NCI-H460 (cell line): ENCODE data around the gene SMYD4. TPM values are rescaled to one million over a fixed set of nuclear protein-coding genes. Genes with fewer than 3 reads are reported as not detected.
"Not testable (repeated sequence)": the region's sequence is repeated elsewhere in the genome, so short reads cannot be mapped to it uniquely, and the experiment has no call there.

Experiments
- DNase-seq: peaks from one replicate; pipeline ENCODE4 v3.0.0-alpha.2; 2016; ENCODE audit warnings: low read depth; ENCODE audit errors: extremely low read depth
- total RNA-seq: library from RNA; depleted of rRNA; stranded (reverse); fragments of >200 nt; shearing (Covaris generic); gene quantifications from 2 replicates; pipeline ENCODE4 v1.2.3, GENCODE V29; 2014

The SMYD4 gene
- total RNA-seq, 1 experiment from 2014 or later, result 6.5 TPM

DNA sequence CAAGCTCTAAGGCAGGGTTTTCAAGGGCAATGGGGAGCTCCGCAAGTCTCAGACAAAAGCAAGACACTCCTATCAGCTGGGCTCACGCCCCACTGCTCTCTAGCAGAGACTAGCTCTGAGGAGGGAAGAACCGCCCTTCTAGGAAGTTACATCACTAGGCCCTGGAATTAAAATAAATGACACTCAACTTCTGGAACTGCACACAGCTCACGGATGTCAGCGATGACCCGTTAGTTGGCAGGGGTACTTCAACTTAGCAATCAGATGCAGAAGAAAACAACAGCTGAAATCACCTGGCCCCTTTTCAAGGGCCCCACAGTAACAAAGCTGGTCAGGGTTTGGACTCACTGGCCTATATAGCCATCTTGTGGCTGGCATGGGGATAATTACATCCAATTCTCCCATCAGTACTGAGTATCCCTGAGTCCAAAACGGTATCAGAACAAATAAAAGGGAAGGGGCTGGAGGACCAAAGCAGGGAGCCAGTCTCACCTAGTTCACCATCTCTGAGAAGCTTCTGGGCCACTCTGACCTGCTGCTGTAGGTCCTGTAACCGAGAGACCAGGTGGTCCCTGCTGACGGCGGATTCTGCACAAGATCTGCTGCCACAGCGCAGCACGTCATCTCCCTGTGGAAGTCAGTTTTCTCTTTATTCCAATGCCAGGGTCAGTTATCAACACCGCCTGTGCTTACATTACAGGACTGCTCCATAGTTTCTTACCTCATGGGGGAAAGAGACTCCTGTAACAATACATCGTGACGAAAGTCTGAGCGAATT lies 45.7 kb downstream of the SMYD4 start:
- DNase-seq, result peak; percentile 26

DNA sequence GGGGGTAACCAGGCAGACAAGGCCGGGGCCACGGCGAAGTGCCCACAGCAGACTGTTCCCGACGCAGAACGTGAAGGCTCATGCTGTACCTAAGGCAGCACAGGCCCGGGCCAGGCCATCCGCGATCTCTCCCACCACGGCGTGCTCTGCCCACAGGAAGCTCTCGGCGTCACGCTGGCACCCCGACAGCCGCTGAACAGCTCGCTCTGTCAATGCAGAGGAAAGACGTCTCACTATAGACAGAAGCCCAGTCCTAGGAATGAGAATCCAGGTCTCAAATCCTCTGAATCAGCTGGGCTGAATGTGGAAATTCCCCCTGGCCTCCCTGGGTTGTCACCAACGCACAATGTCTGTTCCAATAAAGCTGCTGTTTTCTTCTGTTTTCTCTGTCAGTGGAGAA lies 46.4 kb downstream of the SMYD4 start:
- no peak for DNase-seq

DNA sequence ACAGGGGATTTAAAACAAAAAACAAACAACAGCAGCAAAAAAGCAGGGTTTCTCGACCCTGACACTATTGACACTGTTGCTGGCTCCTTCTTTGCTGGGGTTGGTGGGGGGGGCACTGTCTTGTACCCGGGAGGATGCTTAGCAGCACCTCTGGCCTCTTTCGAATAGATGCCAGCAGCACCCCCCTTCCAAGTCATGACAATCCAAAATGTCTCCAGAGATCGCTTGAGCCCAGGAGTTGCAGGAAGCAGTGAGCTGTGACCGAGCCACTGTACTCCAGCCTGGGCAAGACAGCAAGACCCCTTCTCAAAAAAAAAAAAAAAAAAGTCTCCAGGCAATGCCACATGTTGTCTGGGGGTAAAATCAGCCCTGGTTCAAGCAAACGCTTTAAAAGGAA lies 47.5 kb downstream of the SMYD4 start:
- DNase-seq, result no peak

DNA sequence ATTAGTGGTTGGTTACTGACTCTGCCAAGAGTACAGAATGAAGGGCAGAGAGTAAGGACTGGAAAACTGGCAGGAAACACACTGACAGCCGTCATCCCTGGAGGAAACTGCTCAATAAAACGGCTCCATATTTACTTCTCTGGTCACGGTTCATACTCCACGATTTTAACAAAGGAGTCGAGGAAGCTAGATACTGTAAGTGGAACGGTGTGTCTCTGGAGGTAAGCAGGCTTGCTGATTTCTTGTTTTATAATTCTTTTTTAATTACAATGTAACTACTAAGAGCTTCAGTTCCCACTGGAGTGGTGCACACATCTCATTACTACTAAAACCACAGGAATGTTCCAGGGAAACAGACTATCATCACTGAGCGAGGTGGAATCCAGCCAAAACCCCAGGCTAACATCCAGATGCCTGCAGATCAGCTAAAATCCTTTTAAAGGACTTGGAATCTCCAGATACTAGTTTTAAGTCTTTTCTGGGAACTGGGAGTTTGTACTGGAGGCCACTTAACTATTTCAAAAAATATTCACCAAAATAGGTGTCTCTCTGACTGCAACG lies 50.1 kb downstream of the SMYD4 start:
- no peak for DNase-seq

DNA sequence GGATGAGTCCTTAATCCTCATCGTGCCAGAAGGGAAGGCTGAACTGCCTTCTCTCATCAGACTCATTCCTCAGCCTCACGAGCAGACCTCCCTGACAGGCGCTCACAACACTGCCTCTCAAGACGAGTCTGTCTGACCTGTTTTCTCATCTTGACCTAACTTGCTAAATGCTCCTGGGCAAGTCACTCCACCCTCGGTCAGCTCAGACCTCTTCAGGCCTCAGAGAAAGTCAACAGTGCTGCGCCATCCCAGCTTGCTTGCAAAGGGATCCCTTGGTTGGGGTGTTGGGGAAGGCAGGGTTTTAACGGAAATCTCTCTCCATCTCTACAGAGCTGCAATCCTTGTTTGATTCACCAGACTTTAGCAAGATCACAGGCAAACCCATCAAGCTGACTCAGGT lies 52.8 kb downstream of the SMYD4 start:
- no peak for DNase-seq

DNA sequence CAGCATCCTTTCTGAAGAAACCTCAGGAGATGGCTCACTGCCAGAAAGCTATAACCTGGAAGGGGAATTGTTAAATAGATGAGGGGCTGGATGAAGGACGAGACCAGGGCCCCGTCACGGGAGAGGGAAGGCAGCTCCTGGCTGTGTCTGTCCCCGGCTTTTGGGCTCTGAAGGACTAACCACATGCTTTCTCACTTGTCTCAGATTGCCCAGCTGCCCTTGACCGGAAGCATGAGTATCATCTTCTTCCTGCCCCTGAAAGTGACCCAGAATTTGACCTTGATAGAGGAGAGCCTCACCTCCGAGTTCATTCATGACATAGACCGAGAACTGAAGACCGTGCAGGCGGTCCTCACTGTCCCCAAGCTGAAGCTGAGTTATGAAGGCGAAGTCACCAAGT lies 53.4 kb downstream of the SMYD4 start:
- no peak for DNase-seq

DNA sequence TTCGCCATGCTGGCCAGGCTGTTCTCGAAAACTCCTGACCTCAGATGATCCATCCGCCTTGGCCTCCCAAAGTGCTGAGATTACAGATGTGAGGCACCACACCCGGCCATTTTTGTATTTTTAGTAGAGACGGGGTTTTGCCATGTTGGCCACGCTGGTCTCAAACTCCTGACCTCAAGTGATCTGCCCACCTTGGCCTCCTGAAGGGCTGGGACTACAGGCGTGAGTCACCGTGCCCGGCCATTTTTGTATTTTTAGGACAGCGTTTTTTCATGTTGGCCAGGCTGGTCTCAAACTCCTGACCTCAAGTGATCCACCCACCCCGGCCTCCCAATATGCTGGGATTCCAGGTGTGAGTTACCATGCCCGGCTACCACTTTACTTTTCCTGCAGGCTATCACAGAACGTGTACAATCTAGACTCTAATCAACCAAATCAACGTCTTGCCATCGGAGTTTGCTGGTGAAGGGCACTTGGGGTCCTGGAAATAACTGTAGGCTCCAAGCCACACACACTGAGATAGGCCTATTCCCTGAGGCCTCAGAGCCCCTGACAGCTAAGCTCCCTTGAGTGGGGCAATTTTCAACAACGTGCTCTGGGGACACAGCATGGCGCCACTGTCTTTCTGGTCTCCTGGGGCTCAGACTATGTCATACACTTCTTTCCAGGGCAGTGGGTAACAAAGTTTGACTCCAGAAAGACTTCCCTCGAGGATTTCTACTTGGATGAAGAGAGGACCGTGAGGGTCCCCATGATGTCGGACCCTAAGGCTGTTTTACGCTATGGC lies 55.1 kb downstream of the SMYD4 start:
- DNase-seq, result no peak

GRCh38 chr17:1773696-1774181 lies 56.0 kb downstream of the SMYD4 start:
- DNase-seq, result no peak

GRCh38 chr17:1773000-1773695 lies 56.6 kb downstream of the SMYD4 start:
- not testable (repeated sequence) for DNase-seq

GRCh38 chr17:1769822-1770477 lies 59.8 kb downstream of the SMYD4 start:
- no peak for DNase-seq

GRCh38 chr17:1767358-1767757 lies 62.3 kb downstream of the SMYD4 start:
- DNase-seq, result no peak

GRCh38 chr17:1766382-1767135 lies 63.1 kb downstream of the SMYD4 start:
- no peak for DNase-seq

- DNase-seq, result no peak
These were observed 64.1 kb downstream of the SMYD4 start for GRCh38 chr17:1765576-1765975.

DNA sequence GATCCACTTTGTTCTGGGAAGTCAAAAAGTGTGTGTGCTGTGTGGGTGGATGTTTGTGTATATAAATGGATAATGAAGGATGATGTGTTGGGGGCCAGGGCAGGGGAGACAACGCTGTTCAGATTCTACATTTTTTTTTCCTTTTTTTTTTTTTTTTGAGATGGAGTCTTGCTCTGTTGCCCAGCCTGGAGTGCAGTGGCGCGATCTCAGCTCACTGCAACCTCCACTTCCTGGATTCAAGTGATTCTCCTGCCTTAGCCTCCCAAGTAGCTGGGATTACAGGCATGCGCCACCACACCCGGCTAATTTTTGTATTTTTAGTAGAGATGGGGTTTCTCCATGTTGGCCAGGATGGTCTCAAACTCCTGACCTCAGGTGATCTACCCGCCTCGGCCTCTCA lies 65.0 kb downstream of the SMYD4 start:
- DNase-seq, result not testable (repeated sequence)

DNA sequence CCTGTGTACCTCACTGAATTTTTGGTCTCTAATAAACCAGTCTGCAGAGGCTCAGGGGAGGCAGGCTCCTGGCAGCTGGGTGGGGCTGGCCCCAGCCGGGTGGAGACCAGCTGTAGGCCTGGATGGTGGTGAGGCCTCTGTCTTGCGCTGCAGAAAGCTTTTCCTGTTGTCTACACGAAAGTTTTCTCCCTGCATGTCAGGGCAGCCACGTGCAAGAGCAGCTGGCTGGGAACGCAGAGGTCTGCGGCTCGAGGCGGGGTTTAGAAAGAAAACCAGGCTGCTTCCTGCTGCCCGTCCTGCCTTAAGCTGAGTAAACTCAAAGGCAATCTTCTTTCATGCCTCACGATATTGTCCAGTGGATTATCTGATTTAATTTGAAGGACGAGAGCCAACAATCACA lies 65.4 kb downstream of the SMYD4 start:
- DNase-seq, result no peak

DNA sequence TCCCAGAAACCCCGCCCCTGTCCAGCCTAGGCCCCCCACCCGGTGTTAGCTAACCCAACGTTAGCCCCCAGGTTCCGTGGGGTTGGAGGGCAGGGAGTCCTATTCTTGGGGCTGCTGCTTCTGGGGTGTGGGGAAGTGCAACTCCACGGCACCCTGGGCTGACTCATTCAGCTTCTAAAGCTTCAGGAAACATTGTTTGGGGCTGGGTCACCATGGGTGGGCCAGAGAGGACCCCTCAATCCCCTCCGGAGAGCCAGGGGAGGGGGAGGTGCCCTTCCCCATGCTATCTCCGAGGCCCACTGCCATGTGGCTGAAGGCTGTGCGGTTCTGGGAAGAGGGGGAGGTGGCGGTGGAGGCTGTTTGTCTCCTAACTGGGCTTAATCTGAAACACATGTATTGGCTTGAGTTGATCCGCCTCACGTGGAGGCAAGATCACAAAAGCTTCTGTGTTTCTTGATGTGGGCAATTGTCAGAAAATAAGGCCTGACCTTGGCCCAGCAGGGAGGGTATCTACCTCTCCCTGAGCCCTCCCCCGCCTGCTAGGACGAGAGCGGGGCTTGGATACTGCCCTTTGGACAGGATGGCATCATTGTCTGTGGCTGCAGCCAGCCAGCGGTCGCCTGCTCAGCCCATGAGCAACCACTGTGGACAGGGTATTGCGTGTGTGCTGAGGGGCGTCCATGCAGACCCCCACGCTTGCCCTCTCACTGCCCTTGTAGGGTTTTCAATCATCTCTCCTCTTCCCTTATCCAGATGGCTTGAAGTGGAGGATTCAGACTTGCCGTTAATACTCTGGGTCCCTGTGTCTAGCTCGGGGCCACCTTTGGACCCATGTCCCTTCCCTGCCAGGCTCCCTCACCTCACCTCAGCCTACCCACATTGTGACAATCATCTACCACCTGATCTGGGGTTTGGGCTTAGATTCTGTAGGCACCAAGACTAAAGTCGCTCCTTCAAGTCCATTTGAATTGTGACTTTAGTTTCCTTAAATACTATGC lies 66.5 kb downstream of the SMYD4 start:
- no peak for DNase-seq

GRCh38 chr17:1762233-1762900 lies 67.3 kb downstream of the SMYD4 start:
- DNase-seq, result no peak

DNA sequence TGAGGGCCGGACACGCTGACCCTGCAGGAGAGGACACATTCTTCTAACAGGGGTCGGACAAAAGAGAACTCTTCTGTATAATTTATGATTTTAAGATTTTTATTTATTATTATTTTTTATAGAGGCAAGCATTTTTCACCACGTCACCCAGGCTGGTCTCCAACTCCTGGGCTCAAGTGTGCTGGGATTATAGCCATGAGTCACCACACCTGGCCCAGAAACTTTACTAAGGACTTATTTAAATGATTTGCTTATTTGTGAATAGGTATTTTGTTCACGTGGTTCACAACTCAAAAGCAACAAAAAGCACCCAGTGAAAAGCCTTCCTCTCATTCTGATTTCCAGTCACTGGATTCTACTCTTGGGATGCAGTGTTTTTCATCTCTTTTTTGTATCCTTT lies 70.2 kb downstream of the SMYD4 start:
- DNase-seq, result no peak
